Caco-2 (cell line): ENCODE measurements around the gene ZNF771. TPM values are rescaled to one million over a fixed set of nuclear protein-coding genes. Genes with fewer than 3 reads are reported as not detected.
"Not testable (repeated sequence)": the region's sequence is repeated elsewhere in the genome, so short reads cannot be mapped to it uniquely, and the experiment has no call there.

Source experiments
- BruUV-seq: library from RNA; stranded (reverse); fragments of 400-500 nt; replicated peaks from 2 replicates; lab custom pipeline; 2021; lab: Mats Ljungman, UMichigan
- CTCF ChIA-PET: fragments of 300-600 bp; sonication (Branson Sonifier 250); formaldehyde crosslinking; loops from one replicate; lab custom pipeline; 2022; ENCODE audit warnings: antibody characterized with exemption; lab: Charles Lee
- POLR2A ChIA-PET: fragments of 300-600 bp; sonication (Branson Sonifier 250); formaldehyde crosslinking; loops from one replicate; lab custom pipeline; 2022; ENCODE audit warnings: antibody characterized with exemption; lab: Charles Lee
- DNase-seq, 2 experiments: peaks; one replicate each; pipeline versions ENCODE4 v3.0.0 to v3.0.0-alpha.2; 2020 to 2022
- H3K27me3 ChIP-seq: replicated peaks from 2 replicates; pipeline ENCODE4 v1.6.0; 2011; ENCODE audit warnings: low read length; ENCODE audit not compliant: control insufficient read depth, insufficient read depth
- H3K36me3 ChIP-seq: 2 replicates; pipeline ENCODE4 v1.5.1; 2011; ENCODE audit warnings: low read length; ENCODE audit not compliant: control insufficient read depth, insufficient read depth
- H3K4me1 ChIP-seq: fragments of 250-450 bp; sonication (Bioruptor Pico); 2 replicates; pipeline ENCODE4 v1.5.1; 2020; ENCODE audit warnings: mild to moderate bottlenecking
- H3K4me3 ChIP-seq: 2 replicates; pipeline ENCODE4 v1.5.1; 2011; ENCODE audit warnings: low read depth, mild to moderate bottlenecking, control low read depth, low read length
- H3K9me3 ChIP-seq: fragments of 250-450 bp; sonication (Bioruptor Pico); 2 replicates; pipeline ENCODE4 v1.5.1; 2020; ENCODE audit warnings: mild to moderate bottlenecking, moderate library complexity
- H3K27ac Mint-ChIP-seq: one replicate; pipeline ENCODE4 v1.8.0; 2022; ENCODE audit warnings: mixed read lengths; ENCODE audit not compliant: unreplicated experiment
- H3K27me3 Mint-ChIP-seq: one replicate; pipeline ENCODE4 v1.8.0; 2022; ENCODE audit warnings: mixed read lengths; ENCODE audit not compliant: insufficient read depth, unreplicated experiment
- H3K36me3 Mint-ChIP-seq: one replicate; pipeline ENCODE4 v1.8.0; 2022; ENCODE audit warnings: mild to moderate bottlenecking, mixed read lengths; ENCODE audit not compliant: insufficient read depth, unreplicated experiment
- H3K4me1 Mint-ChIP-seq: one replicate; pipeline ENCODE4 v1.8.0; 2022; ENCODE audit warnings: low read depth, mixed read lengths; ENCODE audit not compliant: unreplicated experiment
- H3K4me3 Mint-ChIP-seq: one replicate; pipeline ENCODE4 v1.8.0; 2022; ENCODE audit warnings: mild to moderate bottlenecking, moderate library complexity, mixed read lengths; ENCODE audit not compliant: unreplicated experiment
- H3K9me3 Mint-ChIP-seq: one replicate; pipeline ENCODE4 v1.8.0; 2022; ENCODE audit warnings: mixed read lengths; ENCODE audit not compliant: unreplicated experiment
- CTCF ChIP-seq, 2 experiments: fragments of 200-600 bp in 1 of 2; IDR thresholded peaks; 1 replicate in 1 of 2; 2 replicates in 1 of 2; pipeline versions ENCODE4 v1.5.1 to v1.8.0; 2011 to 2022; ENCODE audit warnings: antibody characterized with exemption in 1 of 2, control low read depth in 1 of 2, inconsistent platforms in 1 of 2, low read depth in 1 of 2, low read length in 1 of 2, mild to moderate bottlenecking in 1 of 2, moderate library complexity in 1 of 2; ENCODE audit not compliant: insufficient read depth in 1 of 2, severe bottlenecking in 1 of 2, unreplicated experiment in 1 of 2
- intact Hi-C: fragments of 100-400 bp; cut with micrococcal nuclease; formaldehyde crosslinking; loops from one replicate; pipeline ENCODE4 v1.10.0; 2022; ENCODE audit not compliant: unreplicated experiment
- total RNA-seq: library from RNA; stranded (reverse); gene quantifications from 2 replicates; pipeline ENCODE4 v1.2.3, GENCODE V29; 2022

Gene ZNF771
- total RNA-seq, 1 experiment from 2014 or later = 5.8 TPM

DNA sequence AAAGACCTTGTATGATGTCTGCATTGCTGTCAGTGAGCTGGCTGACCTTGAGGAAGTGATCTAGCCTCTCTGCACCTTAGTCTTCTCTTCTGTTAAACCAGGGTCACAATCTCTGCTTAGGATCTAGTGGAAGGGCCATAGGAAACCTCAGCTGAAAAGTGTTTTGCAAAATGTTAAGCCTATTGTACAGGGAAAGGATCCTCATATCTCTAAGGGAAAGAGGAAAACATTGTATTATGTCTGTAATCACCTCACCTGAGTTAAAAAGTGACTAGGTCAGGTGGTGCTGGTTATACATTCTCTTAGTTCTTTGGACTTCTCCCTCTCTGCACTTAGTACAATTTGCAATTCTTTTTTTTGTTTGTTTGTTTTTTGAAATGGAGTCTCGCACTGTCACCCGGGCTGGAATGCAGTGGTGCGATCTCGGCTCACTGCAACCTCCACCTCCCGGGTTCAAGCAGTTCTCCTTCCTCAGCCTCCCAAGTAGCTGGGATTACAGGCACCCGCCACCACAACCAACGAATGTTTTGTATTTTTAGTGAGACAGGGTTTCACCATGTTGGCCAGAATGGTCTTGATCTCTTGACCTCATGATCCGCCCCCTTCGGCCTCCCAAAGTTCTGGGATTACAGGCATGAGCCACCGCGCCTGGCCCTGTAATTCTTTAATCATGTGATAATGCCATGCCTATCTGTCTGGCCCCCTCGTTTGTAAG lies 40.3 kb downstream of the ZNF771 start:
- Mint-ChIP-seq H3K27ac (peak overlapping the region; percentile 98), H3K27me3 (no peaks in the 10 kb centered on the region), H3K9me3 (no peaks in the 10 kb centered on the region), H3K4me1 (peaks cover 13% of the 10 kb centered on the region), H3K4me3 (peak overlapping the region; percentile 50), H3K36me3 (peaks cover 35% of the 10 kb centered on the region)
- Histone ChIP-seq H3K4me3 (no peak overlapping the region), H3K27me3 (no peaks in the 10 kb centered on the region), H3K36me3 (peaks cover 8% of the 10 kb centered on the region; the same call in 1 of the 2 replicates), H3K4me1 (peaks cover 29% of the 10 kb centered on the region), H3K9me3 (no peaks in the 10 kb centered on the region)
- DNase-seq = peak in 1 of 2 experiments; percentile 47
- ChIA-PET POLR2A (interaction anchor here (0.9 kb wide), 1 partner anchor 30 kb away, joined by 5 read pairs; no protein-coding TSS in a partner anchor), CTCF (interaction anchor here (0.7 kb wide), 1 partner anchor 19 kb away, joined by 4 read pairs; no protein-coding TSS in a partner anchor)
- intact Hi-C loops = loop anchor here (2.0 kb wide), 1 partner anchor 87 kb away; the partner anchor contains the start of gene ZNF747
- TF ChIP-seq CTCF (IDR thresholded peaks at IDR 0.05; ENCODE audit: insufficient read depth in 1 of 2, low read depth in 1 of 2, low read length in 1 of 2, severe bottlenecking in 1 of 2, unreplicated experiment in 1 of 2) = no peak
- BruUV-seq = no TSS peak

GRCh38 chr16:30449116-30449435 lies 41.7 kb downstream of the ZNF771 start:
- Mint-ChIP-seq H3K36me3 (peaks cover 21% of the 10 kb centered on the region), H3K27ac (no peak overlapping the region), H3K4me3 (no peak overlapping the region), H3K4me1 (peaks cover 8% of the 10 kb centered on the region), H3K9me3 (no peaks in the 10 kb centered on the region), H3K27me3 (no peaks in the 10 kb centered on the region)
- peaks cover 27% of the 10 kb centered on the region for H3K4me1 ChIP-seq
- no peak overlapping the region for H3K4me3 ChIP-seq
- intact Hi-C loops = loop anchor here (2.0 kb wide), 1 partner anchor 86 kb away; the partner anchor contains the start of gene ZNF747
- POLR2A ChIA-PET = no interaction called here
- no peaks in the 10 kb centered on the region for H3K9me3 ChIP-seq
- no peaks in the 10 kb centered on the region for H3K27me3 ChIP-seq
- peaks cover 4% of the 10 kb centered on the region; the same call in 1 of the 2 replicates for H3K36me3 ChIP-seq
- DNase-seq = no peak
- BruUV-seq = no TSS peak
- CTCF ChIA-PET = interaction anchor here (1.1 kb wide), 1 partner anchor 19 kb away, joined by 6 read pairs; the partner anchor contains the start of gene DCTPP1
- no peak for TF ChIP-seq CTCF (IDR thresholded peaks at IDR 0.05; ENCODE audit: insufficient read depth in 1 of 2, low read depth in 1 of 2, low read length in 1 of 2, severe bottlenecking in 1 of 2, unreplicated experiment in 1 of 2)

GRCh38 chr16:30452709-30453580 lies 45.5 kb downstream of the ZNF771 start:
- peaks cover 13% of the 10 kb centered on the region for H3K4me1 Mint-ChIP-seq
- BruUV-seq, H3K36me3 Mint-ChIP-seq, intact Hi-C loops, H3K4me1 ChIP-seq, H3K27ac Mint-ChIP-seq, H3K36me3 ChIP-seq, CTCF ChIA-PET, H3K9me3 ChIP-seq, POLR2A ChIA-PET, H3K27me3 ChIP-seq, H3K9me3 Mint-ChIP-seq, DNase-seq, H3K4me3 Mint-ChIP-seq, H3K4me3 ChIP-seq, H3K27me3 Mint-ChIP-seq: not testable (repeated sequence)
